ENCODE results near the gene TLE6. TPM values are rescaled to one million over a fixed set of nuclear protein-coding genes. Genes with fewer than 3 reads are reported as not detected.

Gene TLE6
- total and polyA plus RNA-seq, 10 of the 15 experiments (the other 5 are each of a cell fraction or from before 2014, with no cell fraction given) = 2.7 to 13.8 (median 6.4) TPM

GRCh38 chr19:3001235-3001800 lies 24.0 kb downstream of the TLE6 start (continued):
- TF ChIP-seq PRDM15 (CRISPR knock-in tag; IDR thresholded peaks at IDR 0.05) = no peak
- no peak for TF ChIP-seq EGR1 (IDR thresholded peaks at IDR 0.05; ENCODE audit: borderline replicate concordance in 1 of 2, low read depth in 2 of 2, low read length in 2 of 2)
- TF ChIP-seq NFYA (IDR thresholded peaks at IDR 0.05; ENCODE audit: borderline replicate concordance, low read depth, low read length) = no peak
- no peak for TF ChIP-seq NKRF (conservative IDR thresholded peaks at IDR 0.05)
- TF ChIP-seq PKNOX1 (IDR thresholded peaks at IDR 0.05) = no peak
- TF ChIP-seq HDGF (IDR thresholded peaks at IDR 0.05) = no peak

All from GM12878 (cell line).